Measurements from ENCODE around the gene SWAP70.

Gene SWAP70

GRCh38 chr11:9769621-9770020 lies 105.7 kb downstream of the SWAP70 start:
- no peak overlapping the region for H3K4me3 ChIP-seq
- TF ChIP-seq CTCF (IDR thresholded peaks at IDR 0.05): no peak
- H3K27ac ChIP-seq: no peak overlapping the region
- H3K9me3 ChIP-seq: no peaks in the 10 kb centered on the region
- peaks cover 0 to 24% (median 13%) of the 10 kb centered on the region in 4 donors for H3K4me1 ChIP-seq
- no peaks in the 10 kb centered on the region for H3K36me3 ChIP-seq
- DNase-seq: no peak
- intact Hi-C loops (cut with DNase I; ENCODE audit: low total_unique reads): loop anchor here (2.0 kb wide), 1 partner anchor 23 kb away; no protein-coding TSS in a partner anchor
- H3K27me3 ChIP-seq: no peaks in the 10 kb centered on the region

- Histone ChIP-seq H3K27me3 (no peaks in the 10 kb centered on the region), H3K4me1 (peaks cover 0 to 21% (median 7%) of the 10 kb centered on the region in 4 donors), H3K27ac (no peak overlapping the region), H3K9me3 (no peaks in the 10 kb centered on the region), H3K4me3 (no peak overlapping the region), H3K36me3 (no peaks in the 10 kb centered on the region)
- no peak for DNase-seq
- intact Hi-C loops (cut with DNase I; ENCODE audit: low total_unique reads): no loop called here
- no peak for TF ChIP-seq CTCF (IDR thresholded peaks at IDR 0.05)
Measured at GRCh38 chr11:9771071-9771511, 107.2 kb downstream of the SWAP70 start.

- no peak for TF ChIP-seq CTCF (IDR thresholded peaks at IDR 0.05)
- no peaks in the 10 kb centered on the region for H3K9me3 ChIP-seq
- H3K4me3 ChIP-seq: no peak overlapping the region
- peaks cover 0 to 19% (median 7%) of the 10 kb centered on the region in 4 donors for H3K4me1 ChIP-seq
- no peak for DNase-seq
- intact Hi-C loops (cut with DNase I; ENCODE audit: low total_unique reads): no loop called here
- peaks cover 0 to under 1% (median 0%) of the 10 kb centered on the region in 3 donors for H3K36me3 ChIP-seq
- H3K27ac ChIP-seq: no peak overlapping the region
- H3K27me3 ChIP-seq: no peaks in the 10 kb centered on the region
Measured at GRCh38 chr11:9772218-9772617, 108.3 kb downstream of the SWAP70 start.

GRCh38 chr11:9773524-9773923 lies 109.6 kb downstream of the SWAP70 start:
- intact Hi-C loops (cut with DNase I; ENCODE audit: low total_unique reads): no loop called here
- no peak overlapping the region for H3K27ac ChIP-seq
- no peak for TF ChIP-seq CTCF (IDR thresholded peaks at IDR 0.05)
- no peak overlapping the region for H3K4me3 ChIP-seq
- peaks cover 0 to 19% (median 7%) of the 10 kb centered on the region in 4 donors for H3K4me1 ChIP-seq
- H3K9me3 ChIP-seq: no peaks in the 10 kb centered on the region
- DNase-seq: no peak
- H3K27me3 ChIP-seq: no peaks in the 10 kb centered on the region
- H3K36me3 ChIP-seq: peaks cover 0 to 7% (median 0%) of the 10 kb centered on the region in 3 donors

GRCh38 chr11:9774109-9774508 lies 110.2 kb downstream of the SWAP70 start:
- Histone ChIP-seq H3K27ac (peak overlapping the region; percentile 3 to 24), H3K9me3 (no peaks in the 10 kb centered on the region), H3K27me3 (no peaks in the 10 kb centered on the region), H3K4me3 (no peak overlapping the region), H3K4me1 (peaks cover 0 to 19% (median 7%) of the 10 kb centered on the region in 4 donors), H3K36me3 (peaks cover 0 to 7% (median under 1%) of the 10 kb centered on the region in 3 donors)
- TF ChIP-seq CTCF (IDR thresholded peaks at IDR 0.05): no peak
- intact Hi-C loops (cut with DNase I; ENCODE audit: low total_unique reads): no loop called here
- DNase-seq: no peak

Measured in tibial artery (tissue), 4 donors.